WTC11 (cell line): ENCODE measurements around the gene CTAG1A. TPM values are rescaled to one million over a fixed set of nuclear protein-coding genes. Genes with fewer than 3 reads are reported as not detected.

Source experiments
- ATAC-seq: fragments of 200-7000 bp; cut with Tn5 transposase; 2 replicates; pipeline ENCODE4 v1.10.0; 2021; ENCODE audit warnings: mild to moderate bottlenecking, moderate library complexity
- CTCF ChIA-PET: fragments of 300-600 bp; sonication (Branson Sonifier 250); formaldehyde crosslinking; loops from one replicate; lab custom pipeline; 2021; ENCODE audit warnings: antibody characterized with exemption; lab: Charles Lee
- POLR2A ChIA-PET: fragments of 350-600 bp; sonication (Branson Sonifier 250); formaldehyde crosslinking; loops from one replicate; lab custom pipeline; 2021; ENCODE audit warnings: antibody characterized with exemption; lab: Charles Lee
- DNase-seq: peaks from one replicate; pipeline ENCODE4 v3.0.0; 2021; ENCODE audit warnings: low spot score
- H3K27ac Mint-ChIP-seq: 2 replicates; pipeline ENCODE4 v1.8.0; 2021; ENCODE audit warnings: mixed read lengths
- H3K27me3 Mint-ChIP-seq: 2 replicates; pipeline ENCODE4 v1.8.0; 2021; ENCODE audit warnings: low read depth, mild to moderate bottlenecking, moderate library complexity, mixed read lengths
- H3K36me3 Mint-ChIP-seq: 2 replicates; pipeline ENCODE4 v1.8.0; 2021; ENCODE audit warnings: mixed read lengths
- H3K4me1 Mint-ChIP-seq: 2 replicates; pipeline ENCODE4 v1.8.0; 2022; ENCODE audit warnings: mixed read lengths
- H3K4me3 Mint-ChIP-seq: 2 replicates; pipeline ENCODE4 v1.8.0; 2021; ENCODE audit warnings: mild to moderate bottlenecking, moderate library complexity, mixed read lengths
- H3K9me3 Mint-ChIP-seq: 2 replicates; pipeline ENCODE4 v1.8.0; 2021; ENCODE audit warnings: mixed read lengths
- GABPB1 ChIP-seq: sonication (generic); formaldehyde crosslinking; IDR thresholded peaks from 2 replicates; pipeline ENCODE4 v1.8.1; 2023; ENCODE audit warnings: mild to moderate bottlenecking, missing genetic modification reagents
- GRHL2 ChIP-seq: fragments of 250-450 bp; sonication (Bioruptor Pico); IDR thresholded peaks from 2 replicates; pipeline ENCODE4 v1.8.0; 2022; ENCODE audit warnings: mild to moderate bottlenecking, moderate library complexity; ENCODE audit not compliant: insufficient replicate concordance, severe bottlenecking
- HMGA2 ChIP-seq: fragments of 250-450 bp; sonication (Bioruptor Pico); IDR thresholded peaks from 2 replicates; pipeline ENCODE4 v1.4.0; 2021; ENCODE audit warnings: mild to moderate bottlenecking, moderate library complexity
- MAX ChIP-seq: sonication (generic); formaldehyde crosslinking; IDR thresholded peaks from 2 replicates; pipeline ENCODE4 v1.8.0; 2022; ENCODE audit warnings: mild to moderate bottlenecking, missing genetic modification reagents
- NFATC4 ChIP-seq: fragments of 250-450 bp; sonication (Bioruptor Pico); IDR thresholded peaks from 2 replicates; pipeline ENCODE4 v1.9.0; 2021; ENCODE audit warnings: mild to moderate bottlenecking
- NFYB ChIP-seq: sonication (generic); formaldehyde crosslinking; conservative IDR thresholded peaks from 2 replicates; pipeline ENCODE4 v1.8.0; 2022; ENCODE audit warnings: low read depth, missing genetic modification reagents
- SMAD3 ChIP-seq: sonication (generic); formaldehyde crosslinking; IDR thresholded peaks from 2 replicates; pipeline ENCODE4 v1.8.0; 2022; ENCODE audit warnings: missing genetic modification reagents, mild to moderate bottlenecking, borderline replicate concordance
- TEAD4 ChIP-seq: sonication (generic); formaldehyde crosslinking; IDR thresholded peaks from 2 replicates; pipeline ENCODE4 v1.8.0; 2022; ENCODE audit warnings: mild to moderate bottlenecking, missing genetic modification reagents
- USF2 ChIP-seq: sonication (generic); formaldehyde crosslinking; IDR thresholded peaks from 2 replicates; pipeline ENCODE4 v1.8.1; 2023; ENCODE audit warnings: mild to moderate bottlenecking, missing genetic modification reagents, moderate library complexity
- ZNF281 ChIP-seq: sonication (generic); formaldehyde crosslinking; IDR thresholded peaks from 2 replicates; pipeline ENCODE4 v1.8.0; 2023; ENCODE audit warnings: mild to moderate bottlenecking, missing genetic modification reagents
- ZNF396 ChIP-seq: fragments of 250-450 bp; sonication (Bioruptor Pico); IDR thresholded peaks from 2 replicates; pipeline ENCODE4 v1.8.0; 2021; ENCODE audit warnings: mild to moderate bottlenecking, moderate library complexity, borderline replicate concordance
- ZNF423 ChIP-seq: fragments of 250-450 bp; sonication (Bioruptor Pico); IDR thresholded peaks from 2 replicates; pipeline ENCODE4 v2.1.2; 2022; ENCODE audit warnings: mild to moderate bottlenecking, moderate library complexity
- total RNA-seq: library from RNA; stranded (reverse); gene quantifications from 3 replicates; pipeline ENCODE4 v1.2.3, GENCODE V29; 2021
- TF ChIP-seq, protein P1 (sequence below): sonication (generic); formaldehyde crosslinking; IDR thresholded peaks from 2 replicates; pipeline ENCODE4 v1.8.1; 2023; ENCODE audit warnings: mild to moderate bottlenecking, missing genetic modification reagents, borderline replicate concordance
- TF ChIP-seq, protein P2 (sequence below): sonication (generic); formaldehyde crosslinking; conservative IDR thresholded peaks from 2 replicates; pipeline ENCODE4 v1.8.1; 2023; ENCODE audit warnings: mild to moderate bottlenecking, low read depth, missing genetic modification reagents, moderate library complexity
- TF ChIP-seq, protein P3 (sequence below): sonication (generic); formaldehyde crosslinking; IDR thresholded peaks from 2 replicates; pipeline ENCODE4 v1.8.1; 2023; ENCODE audit warnings: mild to moderate bottlenecking, moderate library complexity, missing genetic modification reagents

Gene CTAG1A
- total RNA-seq, 1 experiment from 2014 or later, result not detected

GRCh38 chrX:154540897-154541535, 43.9 kb upstream of the CTAG1A start:
- DNase-seq (no peak), ATAC-seq (no peak)
- ChIA-PET CTCF (no interaction called here), POLR2A (interaction anchor here (0.5 kb wide), 1 partner anchor 15 kb away, joined by 3 read pairs; no protein-coding TSS in a partner anchor)
- Mint-ChIP-seq H3K27ac (no peak overlapping the region), H3K27me3 (no peaks in the 10 kb centered on the region), H3K4me1 (peaks cover 2% of the 10 kb centered on the region; the same call in 1 of the 2 replicates), H3K36me3 (peaks cover 10% of the 10 kb centered on the region), H3K4me3 (no peak overlapping the region), H3K9me3 (no peaks in the 10 kb centered on the region)
- TF ChIP-seq ZNF423, result no peak
- no peak for TF ChIP-seq NFYB (CRISPR knock-in tag)
- peak; percentile 15; the same call in 1 of the 2 replicates for TF ChIP-seq GABPB1 (CRISPR knock-in tag)
- TF ChIP-seq, protein P1, sequence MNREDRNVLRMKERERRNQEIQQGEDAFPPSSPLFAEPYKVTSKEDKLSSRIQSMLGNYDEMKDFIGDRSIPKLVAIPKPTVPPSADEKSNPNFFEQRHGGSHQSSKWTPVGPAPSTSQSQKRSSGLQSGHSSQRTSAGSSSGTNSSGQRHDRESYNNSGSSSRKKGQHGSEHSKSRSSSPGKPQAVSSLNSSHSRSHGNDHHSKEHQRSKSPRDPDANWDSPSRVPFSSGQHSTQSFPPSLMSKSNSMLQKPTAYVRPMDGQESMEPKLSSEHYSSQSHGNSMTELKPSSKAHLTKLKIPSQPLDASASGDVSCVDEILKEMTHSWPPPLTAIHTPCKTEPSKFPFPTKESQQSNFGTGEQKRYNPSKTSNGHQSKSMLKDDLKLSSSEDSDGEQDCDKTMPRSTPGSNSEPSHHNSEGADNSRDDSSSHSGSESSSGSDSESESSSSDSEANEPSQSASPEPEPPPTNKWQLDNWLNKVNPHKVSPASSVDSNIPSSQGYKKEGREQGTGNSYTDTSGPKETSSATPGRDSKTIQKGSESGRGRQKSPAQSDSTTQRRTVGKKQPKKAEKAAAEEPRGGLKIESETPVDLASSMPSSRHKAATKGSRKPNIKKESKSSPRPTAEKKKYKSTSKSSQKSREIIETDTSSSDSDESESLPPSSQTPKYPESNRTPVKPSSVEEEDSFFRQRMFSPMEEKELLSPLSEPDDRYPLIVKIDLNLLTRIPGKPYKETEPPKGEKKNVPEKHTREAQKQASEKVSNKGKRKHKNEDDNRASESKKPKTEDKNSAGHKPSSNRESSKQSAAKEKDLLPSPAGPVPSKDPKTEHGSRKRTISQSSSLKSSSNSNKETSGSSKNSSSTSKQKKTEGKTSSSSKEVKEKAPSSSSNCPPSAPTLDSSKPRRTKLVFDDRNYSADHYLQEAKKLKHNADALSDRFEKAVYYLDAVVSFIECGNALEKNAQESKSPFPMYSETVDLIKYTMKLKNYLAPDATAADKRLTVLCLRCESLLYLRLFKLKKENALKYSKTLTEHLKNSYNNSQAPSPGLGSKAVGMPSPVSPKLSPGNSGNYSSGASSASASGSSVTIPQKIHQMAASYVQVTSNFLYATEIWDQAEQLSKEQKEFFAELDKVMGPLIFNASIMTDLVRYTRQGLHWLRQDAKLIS, result no peak

DNA sequence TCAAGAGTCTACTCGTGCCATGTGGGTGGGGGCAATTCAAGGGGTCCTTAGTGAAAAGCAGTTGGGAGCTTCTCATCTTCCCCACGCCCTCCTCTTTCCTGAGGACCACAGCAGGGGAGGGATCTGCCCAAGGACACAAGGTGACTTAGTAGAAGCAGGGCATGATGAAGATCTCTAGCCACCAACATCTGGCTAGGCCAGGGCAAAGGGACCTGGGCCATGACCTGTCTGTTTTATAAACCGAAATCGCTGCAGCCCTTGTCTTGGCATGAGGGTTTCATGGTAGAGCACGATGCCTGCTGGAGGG, 43.4 kb upstream of the CTAG1A start:
- TF ChIP-seq ZNF281 (CRISPR knock-in tag), result no peak
- TF ChIP-seq GRHL2 (CRISPR knock-in tag), result no peak
- TF ChIP-seq USF2 (CRISPR knock-in tag), result no peak
- TF ChIP-seq GABPB1 (CRISPR knock-in tag), result no peak
- TF ChIP-seq, all 79 proteins: peak for 0
- Mint-ChIP-seq H3K4me1 (peaks cover 6% of the 10 kb centered on the region; the same call in 1 of the 2 replicates), H3K9me3 (no peaks in the 10 kb centered on the region), H3K27ac (no peak overlapping the region), H3K36me3 (peaks cover 10% of the 10 kb centered on the region), H3K27me3 (no peaks in the 10 kb centered on the region), H3K4me3 (no peak overlapping the region)
- ATAC-seq, result no peak
- DNase-seq, result no peak
- POLR2A ChIA-PET, result no interaction called here
- CTCF ChIA-PET, result no interaction called here

DNA sequence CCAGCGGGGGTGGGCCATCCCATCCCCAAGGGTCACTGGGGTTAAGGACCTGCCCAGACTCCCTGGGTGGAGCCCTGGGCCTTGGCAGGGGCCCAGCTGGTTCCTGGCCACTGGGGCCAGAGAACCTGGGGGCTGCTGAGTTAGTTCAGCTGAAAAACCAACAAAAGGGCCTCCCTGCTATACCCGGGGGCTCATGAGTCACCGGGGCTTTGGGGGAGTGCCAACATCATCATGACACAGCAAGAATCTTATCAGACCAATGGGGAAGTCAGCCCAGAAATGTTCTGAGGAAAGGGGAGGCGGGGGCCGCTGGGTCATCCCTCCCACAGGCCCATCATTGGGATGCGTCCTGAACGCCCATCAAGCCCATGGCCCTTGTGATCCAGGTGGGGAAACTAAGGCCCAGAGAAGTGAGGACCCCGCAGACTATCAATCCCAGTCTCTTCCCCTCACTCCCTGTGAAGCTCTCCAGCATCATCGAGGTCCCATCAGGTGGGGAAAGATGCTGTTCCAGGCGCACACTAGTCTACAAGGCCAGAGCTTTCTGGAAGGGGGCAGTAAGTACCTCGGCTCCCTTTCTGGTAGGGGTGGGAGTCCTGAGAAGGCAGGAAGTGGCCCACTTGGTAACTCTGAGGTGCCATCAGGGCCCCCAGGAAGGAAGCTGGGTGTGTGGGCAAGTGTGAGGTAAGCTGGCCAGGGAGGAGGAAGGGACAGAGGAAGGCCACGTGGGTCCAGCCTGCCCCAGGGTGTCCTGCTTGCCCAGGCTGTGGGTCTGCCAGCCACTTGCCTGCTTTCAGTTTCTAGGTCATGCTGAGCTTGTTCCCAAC, 42.8 kb upstream of the CTAG1A start:
- H3K27ac Mint-ChIP-seq, result no peak overlapping the region

More for the DNA sequence above, 42.8 kb upstream of the CTAG1A start:
- ChIA-PET CTCF (no interaction called here), POLR2A (no interaction called here)
- DNase-seq (no peak), ATAC-seq (no peak)
- TF ChIP-seq MAX (CRISPR knock-in tag) (no peak), TEAD4 (CRISPR knock-in tag) (no peak), SMAD3 (CRISPR knock-in tag) (no peak), HMGA2 (CRISPR knock-in tag) (no peak), NFATC4 (no peak), ZNF396 (CRISPR knock-in tag) (no peak)
- TF ChIP-seq, protein P2, sequence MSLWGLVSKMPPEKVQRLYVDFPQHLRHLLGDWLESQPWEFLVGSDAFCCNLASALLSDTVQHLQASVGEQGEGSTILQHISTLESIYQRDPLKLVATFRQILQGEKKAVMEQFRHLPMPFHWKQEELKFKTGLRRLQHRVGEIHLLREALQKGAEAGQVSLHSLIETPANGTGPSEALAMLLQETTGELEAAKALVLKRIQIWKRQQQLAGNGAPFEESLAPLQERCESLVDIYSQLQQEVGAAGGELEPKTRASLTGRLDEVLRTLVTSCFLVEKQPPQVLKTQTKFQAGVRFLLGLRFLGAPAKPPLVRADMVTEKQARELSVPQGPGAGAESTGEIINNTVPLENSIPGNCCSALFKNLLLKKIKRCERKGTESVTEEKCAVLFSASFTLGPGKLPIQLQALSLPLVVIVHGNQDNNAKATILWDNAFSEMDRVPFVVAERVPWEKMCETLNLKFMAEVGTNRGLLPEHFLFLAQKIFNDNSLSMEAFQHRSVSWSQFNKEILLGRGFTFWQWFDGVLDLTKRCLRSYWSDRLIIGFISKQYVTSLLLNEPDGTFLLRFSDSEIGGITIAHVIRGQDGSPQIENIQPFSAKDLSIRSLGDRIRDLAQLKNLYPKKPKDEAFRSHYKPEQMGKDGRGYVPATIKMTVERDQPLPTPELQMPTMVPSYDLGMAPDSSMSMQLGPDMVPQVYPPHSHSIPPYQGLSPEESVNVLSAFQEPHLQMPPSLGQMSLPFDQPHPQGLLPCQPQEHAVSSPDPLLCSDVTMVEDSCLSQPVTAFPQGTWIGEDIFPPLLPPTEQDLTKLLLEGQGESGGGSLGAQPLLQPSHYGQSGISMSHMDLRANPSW (CRISPR knock-in tag), result no peak
- TF ChIP-seq, protein P3, sequence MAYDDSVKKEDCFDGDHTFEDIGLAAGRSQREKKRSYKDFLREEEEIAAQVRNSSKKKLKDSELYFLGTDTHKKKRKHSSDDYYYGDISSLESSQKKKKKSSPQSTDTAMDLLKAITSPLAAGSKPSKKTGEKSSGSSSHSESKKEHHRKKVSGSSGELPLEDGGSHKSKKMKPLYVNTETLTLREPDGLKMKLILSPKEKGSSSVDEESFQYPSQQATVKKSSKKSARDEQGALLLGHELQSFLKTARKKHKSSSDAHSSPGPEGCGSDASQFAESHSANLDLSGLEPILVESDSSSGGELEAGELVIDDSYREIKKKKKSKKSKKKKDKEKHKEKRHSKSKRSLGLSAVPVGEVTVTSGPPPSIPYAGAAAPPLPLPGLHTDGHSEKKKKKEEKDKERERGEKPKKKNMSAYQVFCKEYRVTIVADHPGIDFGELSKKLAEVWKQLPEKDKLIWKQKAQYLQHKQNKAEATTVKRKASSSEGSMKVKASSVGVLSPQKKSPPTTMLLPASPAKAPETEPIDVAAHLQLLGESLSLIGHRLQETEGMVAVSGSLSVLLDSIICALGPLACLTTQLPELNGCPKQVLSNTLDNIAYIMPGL, result no peak
- H3K4me3 Mint-ChIP-seq, result no peak overlapping the region
- H3K9me3 Mint-ChIP-seq, result no peaks in the 10 kb centered on the region
- H3K27me3 Mint-ChIP-seq, result no peaks in the 10 kb centered on the region
- H3K36me3 Mint-ChIP-seq, result peaks cover 10% of the 10 kb centered on the region
- peaks cover 6% of the 10 kb centered on the region; the same call in 1 of the 2 replicates for H3K4me1 Mint-ChIP-seq
